Spleen (tissue), 11 donors: ENCODE data around the gene PIBF1. TPM values are rescaled to one million over a fixed set of nuclear protein-coding genes. Genes with fewer than 3 reads are reported as not detected.
A peak's percentile ranks its signal among the peaks of the same experiment; 100 is the strongest.

Experiments
- DNase-seq: peaks from one replicate; pipeline ENCODE4 v3.0.0-alpha.2; 2020
- H3K27ac ChIP-seq, 8 donors: fragments of 200-600 bp; sonication (generic) in 7 of 8; 1 replicate in 4 of 8; 2 replicates in 4 of 8; pipeline versions ENCODE4 v1.5.0 to v1.8.0; 2016 to 2021; ENCODE audit warnings: inconsistent platforms in 4 of 8, mild to moderate bottlenecking in 4 of 8, moderate library complexity in 1 of 8
- H3K27me3 ChIP-seq, 7 donors: fragments of 200-600 bp; sonication (generic) in 6 of 7; replicated peaks in 1 of 7; 1 replicate in 4 of 7; 2 replicates in 3 of 7; pipeline versions ENCODE4 v1.5.0 to v1.8.0; 2016 to 2021; ENCODE audit warnings: inconsistent platforms in 3 of 7, mild to moderate bottlenecking in 1 of 7
- H3K36me3 ChIP-seq, 6 donors: fragments of 200-600 bp; sonication (generic) in 5 of 6; 1 replicate in 4 of 6; 2 replicates in 2 of 6; pipeline versions ENCODE4 v1.5.0 to v1.8.0; 2016 to 2021; ENCODE audit warnings: inconsistent platforms in 2 of 6
- H3K4me1 ChIP-seq, 6 donors: fragments of 200-600 bp; sonication (generic) in 5 of 6; 1 replicate in 3 of 6; 2 replicates in 3 of 6; pipeline versions ENCODE4 v1.5.0 to v1.8.0; 2016 to 2021; ENCODE audit warnings: inconsistent platforms in 3 of 6
- H3K4me3 ChIP-seq, 8 donors: fragments of 200-600 bp; sonication (generic) in 7 of 8; 1 replicate in 4 of 8; 2 replicates in 4 of 8; pipeline versions ENCODE4 v1.5.0 to v1.8.0; 2016 to 2021; ENCODE audit warnings: inconsistent platforms in 4 of 8, mild to moderate bottlenecking in 4 of 8, moderate library complexity in 2 of 8
- H3K9me3 ChIP-seq, 8 donors: fragments of 200-600 bp; sonication (generic) in 7 of 8; 1 replicate in 4 of 8; 2 replicates in 4 of 8; pipeline versions ENCODE4 v1.5.0 to v1.8.0; 2016 to 2021; ENCODE audit warnings: inconsistent platforms in 4 of 8
- CTCF ChIP-seq, 11 experiments: fragments of 200-600 bp in 7 of 11; fragments of 450-650 bp in 4 of 11; sonication (generic) in 4 of 11; IDR thresholded peaks in 8 of 11; conservative IDR thresholded peaks in 3 of 11; 1 replicate in 7 of 11; 2 replicates in 4 of 11; pipeline versions ENCODE4 v1.4.0 to v1.8.0; 2016 to 2021; ENCODE audit warnings: antibody characterized with exemption in 11 of 11, inconsistent platforms in 4 of 11, mild to moderate bottlenecking in 1 of 11
- POLR2A ChIP-seq, 3 donors: fragments of 450-650 bp; IDR thresholded peaks; one replicate each; pipeline ENCODE4 v1.5.1; 2017; ENCODE audit warnings: antibody characterized with exemption in 3 of 3, mild to moderate bottlenecking in 1 of 3
- POLR2AphosphoS5 ChIP-seq, 3 donors: sonication (generic); formaldehyde crosslinking; IDR thresholded peaks; one replicate each; pipeline ENCODE4 v1.5.1; 2017; ENCODE audit warnings: antibody characterized with exemption in 3 of 3
- WGBS, 5 donors: extraction: QIAGEN DNeasy Blood & Tissue Kit in 3 of 5; methylation state at CpG; one replicate each; pipeline versions ENCODE4 v1.1.5 to v1.1.7; 2013 to 2018; 5-methylcytosine and 5-hydroxymethylcytosine counted together
- intact Hi-C: fragments of 100-400 bp; cut with DNase I; formaldehyde crosslinking; loops from one replicate; pipeline ENCODE4 v1.15.0; 2023; ENCODE audit warnings: low total_unique reads
- polyA plus RNA-seq, 3 donors: library from polyadenylated mRNA; stranded (reverse); fragments of 200-250 nt; gene quantifications; one replicate each; pipeline ENCODE4 v1.2.1, GENCODE V29; 2013
- total RNA-seq, 7 donors: library from RNA; depleted of rRNA in 3 of 7; stranded (reverse); fragments of >200 nt in 3 of 7; fragmentation: NEBNext Ultra II Directional in 4 of 7; extraction: Animal tissue kit (Norgen Biotek cat#: 25700) in 4 of 7; gene quantifications; one replicate each; pipeline versions ENCODE4 v1.1.0 to v1.2.1, GENCODE V29; 2016 to 2021
- donor health status: healthy with polysubstance abuse.
- donor health status: DM: no; HTN: no; CAD: no; lungs with moderate emphysema.
- donor health status: DM: no; HTN: no; CAD: no.
- donor health status: Bipolar disorder and iron deficiency.
- donor health status: healthy.
- donor health status: DM: no; HTN: no; CAD: no.
- donor health status: DM: yes; HTN: yes; CAD: no.

The PIBF1 gene
- total and polyA plus RNA-seq, 10 donors: 11.0 to 35.6 (median 27.9) TPM

DNA sequence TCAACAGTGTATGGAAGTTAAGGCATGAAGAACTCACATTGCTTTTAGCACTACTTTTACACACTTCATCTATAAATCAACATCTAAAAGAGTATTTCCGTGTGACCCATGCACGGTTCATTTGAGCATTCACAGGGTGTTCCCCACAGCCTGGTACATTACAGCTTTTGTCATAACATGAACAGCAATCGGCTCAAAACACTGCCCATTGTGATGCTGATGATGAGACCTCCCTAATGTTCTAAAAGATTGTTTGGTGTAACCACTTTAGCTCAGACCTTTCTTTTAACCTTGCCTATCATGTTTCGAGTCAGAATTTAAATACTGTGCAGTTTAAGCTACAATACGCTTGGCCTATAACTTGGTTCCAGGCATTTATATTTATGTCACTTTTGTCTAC lies 272.8 kb downstream of the PIBF1 start:
- Histone ChIP-seq H3K27ac (no peak overlapping the region), H3K4me3 (no peak overlapping the region), H3K36me3 (no peaks in the 10 kb centered on the region), H3K9me3 (no peaks in the 10 kb centered on the region), H3K4me1 (peaks cover 0 to 20% (median 14%) of the 10 kb centered on the region in 6 donors), H3K27me3 (peaks cover 0 to 60% (median 10%) of the 10 kb centered on the region in 7 donors)
- 63 to 77% (median 69%) methylated on average over 5 of the region's 5 CpGs for WGBS, 5 donors
- DNase-seq: no peak
- TF ChIP-seq POLR2AphosphoS5 (IDR thresholded peaks at IDR 0.05) (no peak), CTCF (IDR thresholded peaks at IDR 0.05 in 8 of 11, conservative IDR thresholded peaks at IDR 0.05 in 3 of 11) (no peak), POLR2A (IDR thresholded peaks at IDR 0.05) (no peak)
- intact Hi-C loops: no loop called here

GRCh38 chr13:73055813-73056564 lies 274.1 kb downstream of the PIBF1 start:
- Histone ChIP-seq H3K9me3 (no peaks in the 10 kb centered on the region), H3K27ac (no peak overlapping the region), H3K4me1 (peaks cover 4 to 33% (median 22%) of the 10 kb centered on the region in 6 donors), H3K36me3 (no peaks in the 10 kb centered on the region), H3K27me3 (peaks cover 0 to 69% (median 10%) of the 10 kb centered on the region in 7 donors), H3K4me3 (no peak overlapping the region)
- intact Hi-C loops: no loop called here
- DNase-seq: no peak
- WGBS, 5 donors: 71 to 82% (median 81%) methylated on average over 8 of the region's 8 CpGs
- TF ChIP-seq POLR2AphosphoS5 (IDR thresholded peaks at IDR 0.05) (no peak), CTCF (IDR thresholded peaks at IDR 0.05 in 8 of 11, conservative IDR thresholded peaks at IDR 0.05 in 3 of 11) (no peak)

- Histone ChIP-seq H3K27me3 (peaks cover 0 to 69% (median 10%) of the 10 kb centered on the region in 7 donors), H3K36me3 (no peaks in the 10 kb centered on the region), H3K27ac (no peak overlapping the region), H3K9me3 (no peaks in the 10 kb centered on the region), H3K4me1 (peaks cover 4 to 37% (median 22%) of the 10 kb centered on the region in 6 donors), H3K4me3 (no peak overlapping the region)
- no peak for DNase-seq
- 88 to 96% (median 94%) methylated on average over 4 of the region's 4 CpGs for WGBS, 5 donors
- no peak for TF ChIP-seq CTCF (IDR thresholded peaks at IDR 0.05 in 8 of 11, conservative IDR thresholded peaks at IDR 0.05 in 3 of 11)
- no peak for TF ChIP-seq POLR2A (IDR thresholded peaks at IDR 0.05)
- TF ChIP-seq POLR2AphosphoS5 (IDR thresholded peaks at IDR 0.05): no peak
- intact Hi-C loops: no loop called here
Measured at GRCh38 chr13:73056565-73056962, 274.6 kb downstream of the PIBF1 start.

GRCh38 chr13:73057284-73058063 lies 275.5 kb downstream of the PIBF1 start:
- Histone ChIP-seq H3K36me3 (peaks cover 0 to 6% (median 0%) of the 10 kb centered on the region in 6 donors), H3K27ac (no peak overlapping the region), H3K4me1 (peaks cover 4 to 38% (median 22%) of the 10 kb centered on the region in 6 donors), H3K27me3 (peaks cover 0 to 69% (median 10%) of the 10 kb centered on the region in 7 donors), H3K4me3 (peak overlapping the region in 1 of 8 donors; percentile 92), H3K9me3 (no peaks in the 10 kb centered on the region)
- no peak for DNase-seq
- TF ChIP-seq POLR2A (IDR thresholded peaks at IDR 0.05) (no peak), POLR2AphosphoS5 (IDR thresholded peaks at IDR 0.05) (no peak), CTCF (IDR thresholded peaks at IDR 0.05 in 8 of 11, conservative IDR thresholded peaks at IDR 0.05 in 3 of 11) (no peak)
- intact Hi-C loops: no loop called here
- WGBS, 5 donors: 88 to 91% (median 89%) methylated on average over 4 of the region's 4 CpGs
